SU-DHL-6 (cell line): ENCODE measurements around the gene MIOX.

Experiments used
- CTCF ChIP-seq: fragments of 200-600 bp; sonication (generic); IDR thresholded peaks from one replicate; pipeline ENCODE4 v1.5.1; 2017; ENCODE audit warnings: antibody characterized with exemption, mild to moderate bottlenecking, low read length, moderate library complexity; ENCODE audit not compliant: insufficient read depth, poor library complexity, severe bottlenecking
- EZH2phosphoT487 ChIP-seq: fragments of 200-600 bp; sonication (generic), shearing (Covaris generic); conservative IDR thresholded peaks from 2 replicates; pipeline ENCODE4 v1.6.1; 2018; ENCODE audit warnings: mild to moderate bottlenecking, antibody characterized with exemption, low read length, moderate library complexity, mixed read lengths

GRCh38 chr22:50524676-50525103 is 38.0 kb downstream of the MIOX start:
- TF ChIP-seq EZH2phosphoT487 (no peak), CTCF (no peak)
